ENCODE measurements around the gene SKIC3. TPM values are rescaled to one million over a fixed set of nuclear protein-coding genes. Genes with fewer than 3 reads are reported as not detected.

Gene SKIC3
- total RNA-seq, 1 experiment from 2014 or later: 37.6 TPM

- ChIA-PET POLR2A (ENCODE audit: unreplicated experiment) (no interaction called here), CTCF (no interaction called here)
- TF ChIP-seq CTCF (conservative IDR thresholded peaks at IDR 0.05; ENCODE audit: low read depth, low read length) (no peak), EZH2 (IDR thresholded peaks at IDR 0.05; ENCODE audit: low read length, unreplicated experiment) (no peak), EZH2phosphoT487 (IDR thresholded peaks at IDR 0.05; ENCODE audit: borderline replicate concordance, low read length) (no peak)
- ATAC-seq: no peak
- Histone ChIP-seq H3K79me2 (ENCODE audit: low read length) (peaks cover 1% of the 10 kb centered on the region; the same call in 1 of the 2 replicates), H4K20me1 (ENCODE audit: low read length) (no peaks in the 10 kb centered on the region), H3K36me3 (ENCODE audit: low read depth, low read length) (no peaks in the 10 kb centered on the region; the same call in 1 of the 2 replicates), H3K4me3 (ENCODE audit: low read length) (no peak overlapping the region), H3K9me2 (replicated peaks; ENCODE audit: low read length) (no peaks in the 10 kb centered on the region), H3K9me3 (ENCODE audit: low read length) (no peaks in the 10 kb centered on the region), H3K9ac (ENCODE audit: low read length) (no peak overlapping the region), H3K27me3 (ENCODE audit: low read length) (no peaks in the 10 kb centered on the region), H3F3A (ENCODE audit: low read length, unreplicated experiment) (no peaks in the 10 kb centered on the region), H3K4me2 (ENCODE audit: low read length) (no peak overlapping the region), H3K4me1 (ENCODE audit: insufficient read depth, low read length) (0 out of 2 replicates have a peak, but pooled peaks cover 7% of the 10 kb centered on the region), H3K27ac (ENCODE audit: low read length) (no peak overlapping the region), H2AFZ (ENCODE audit: low read length) (no peak overlapping the region)
- intact Hi-C loops (cut with micrococcal nuclease): no loop called here
- BruUV-seq (replicated peaks): no TSS peak
- no peak for DNase-seq
Observed at GRCh38 chr5:95563367-95563766, 8.6 kb upstream of the SKIC3 start.

- H3K9ac ChIP-seq (ENCODE audit: low read length): no peak overlapping the region
- ATAC-seq: no peak
- no peaks in the 10 kb centered on the region for H3K9me2 ChIP-seq (replicated peaks; ENCODE audit: low read length)
- no peak overlapping the region for H2AFZ ChIP-seq (ENCODE audit: low read length)
- TF ChIP-seq CTCF (conservative IDR thresholded peaks at IDR 0.05; ENCODE audit: low read depth, low read length): no peak
- no peak for TF ChIP-seq EZH2 (IDR thresholded peaks at IDR 0.05; ENCODE audit: low read length, unreplicated experiment)
- no peak for TF ChIP-seq EZH2phosphoT487 (IDR thresholded peaks at IDR 0.05; ENCODE audit: borderline replicate concordance, low read length)
- ChIA-PET POLR2A (ENCODE audit: unreplicated experiment) (no interaction called here), CTCF (no interaction called here)
- H3K9me3 ChIP-seq (ENCODE audit: low read length): no peaks in the 10 kb centered on the region
- H3K4me3 ChIP-seq (ENCODE audit: low read length): no peak overlapping the region
- no peak for DNase-seq
- 0 out of 2 replicates have a peak, but pooled peaks cover 7% of the 10 kb centered on the region for H3K4me1 ChIP-seq (ENCODE audit: insufficient read depth, low read length)
- no TSS peak for BruUV-seq (replicated peaks)
- H4K20me1 ChIP-seq (ENCODE audit: low read length): no peaks in the 10 kb centered on the region
- H3K27me3 ChIP-seq (ENCODE audit: low read length): no peaks in the 10 kb centered on the region
- intact Hi-C loops (cut with micrococcal nuclease): no loop called here
- no peaks in the 10 kb centered on the region for H3K36me3 ChIP-seq (ENCODE audit: low read depth, low read length)
- no peak overlapping the region for H3K4me2 ChIP-seq (ENCODE audit: low read length)
- no peaks in the 10 kb centered on the region for H3F3A ChIP-seq (ENCODE audit: low read length, unreplicated experiment)
- no peak overlapping the region for H3K27ac ChIP-seq (ENCODE audit: low read length)
- peaks cover 12% of the 10 kb centered on the region for H3K79me2 ChIP-seq (ENCODE audit: low read length)
Observed at GRCh38 chr5:95562282-95562681, 7.5 kb upstream of the SKIC3 start.

- intact Hi-C loops (cut with micrococcal nuclease): loop anchor here (10.0 kb wide), 2 partner anchors 177 to 267 kb away; partner anchors contain the start of genes GLRX and RHOBTB3
- Histone ChIP-seq H4K20me1 (ENCODE audit: low read length) (no peaks in the 10 kb centered on the region), H3K27ac (ENCODE audit: low read length) (no peak overlapping the region), H3K9me3 (ENCODE audit: low read length) (no peaks in the 10 kb centered on the region), H3K27me3 (ENCODE audit: low read length) (no peaks in the 10 kb centered on the region), H3K4me2 (ENCODE audit: low read length) (no peak overlapping the region), H3K9me2 (replicated peaks; ENCODE audit: low read length) (no peaks in the 10 kb centered on the region), H2AFZ (ENCODE audit: low read length) (no peak overlapping the region), H3K79me2 (ENCODE audit: low read length) (peaks cover 46% of the 10 kb centered on the region), H3K36me3 (ENCODE audit: low read depth, low read length) (no peaks in the 10 kb centered on the region; the same call in 1 of the 2 replicates), H3K9ac (ENCODE audit: low read length) (no peak overlapping the region), H3F3A (ENCODE audit: low read length, unreplicated experiment) (no peaks in the 10 kb centered on the region), H3K4me3 (ENCODE audit: low read length) (no peak overlapping the region), H3K4me1 (ENCODE audit: insufficient read depth, low read length) (peaks cover 9% of the 10 kb centered on the region)
- ATAC-seq (no peak), DNase-seq (no peak)
- ChIA-PET CTCF (no interaction called here), POLR2A (ENCODE audit: unreplicated experiment) (no interaction called here)
- no TSS peak for BruUV-seq (replicated peaks)
- no peak for TF ChIP-seq CTCF (conservative IDR thresholded peaks at IDR 0.05; ENCODE audit: low read depth, low read length)
Observed at GRCh38 chr5:95557841-95558240, 3.1 kb upstream of the SKIC3 start.

Data from PC-3 (cell line).